ENCODE measurements around the gene APBA2.

Gene APBA2

GRCh38 chr15:29099131-29099880 is 213.5 kb downstream of the APBA2 start:
- H3K4me2 ChIP-seq (ENCODE audit: insufficient read depth, low read length): no peak overlapping the region
- H3K79me2 ChIP-seq (ENCODE audit: insufficient read depth, low read length): no peaks in the 10 kb centered on the region
- no peaks in the 10 kb centered on the region for H3K36me3 ChIP-seq (ENCODE audit: insufficient read depth, low read length)
- no peak for DNase-seq
- H3K9ac ChIP-seq (ENCODE audit: low read depth, low read length): no peak overlapping the region
- no peak overlapping the region for H3K27ac ChIP-seq (ENCODE audit: low read length)
- H2AFZ ChIP-seq (ENCODE audit: low read depth, low read length): no peak overlapping the region
- no peaks in the 10 kb centered on the region for H3K27me3 ChIP-seq (ENCODE audit: insufficient read depth, low read length, poor library complexity)
- no peak overlapping the region for H3K4me3 ChIP-seq (ENCODE audit: low read depth in 1 of 2, low read length in 2 of 2)
- no peaks in the 10 kb centered on the region for H4K20me1 ChIP-seq (ENCODE audit: insufficient read depth, low read length)
- ATAC-seq (ENCODE audit: insufficient read depth, low read depth): no peak
- no peaks in the 10 kb centered on the region for H3K4me1 ChIP-seq (ENCODE audit: insufficient read depth, low read length)
- TF ChIP-seq EZH2 (IDR thresholded peaks at IDR 0.05; ENCODE audit: borderline replicate concordance, low read depth, low read length, severe bottlenecking): no peak
- TF ChIP-seq, protein P1, sequence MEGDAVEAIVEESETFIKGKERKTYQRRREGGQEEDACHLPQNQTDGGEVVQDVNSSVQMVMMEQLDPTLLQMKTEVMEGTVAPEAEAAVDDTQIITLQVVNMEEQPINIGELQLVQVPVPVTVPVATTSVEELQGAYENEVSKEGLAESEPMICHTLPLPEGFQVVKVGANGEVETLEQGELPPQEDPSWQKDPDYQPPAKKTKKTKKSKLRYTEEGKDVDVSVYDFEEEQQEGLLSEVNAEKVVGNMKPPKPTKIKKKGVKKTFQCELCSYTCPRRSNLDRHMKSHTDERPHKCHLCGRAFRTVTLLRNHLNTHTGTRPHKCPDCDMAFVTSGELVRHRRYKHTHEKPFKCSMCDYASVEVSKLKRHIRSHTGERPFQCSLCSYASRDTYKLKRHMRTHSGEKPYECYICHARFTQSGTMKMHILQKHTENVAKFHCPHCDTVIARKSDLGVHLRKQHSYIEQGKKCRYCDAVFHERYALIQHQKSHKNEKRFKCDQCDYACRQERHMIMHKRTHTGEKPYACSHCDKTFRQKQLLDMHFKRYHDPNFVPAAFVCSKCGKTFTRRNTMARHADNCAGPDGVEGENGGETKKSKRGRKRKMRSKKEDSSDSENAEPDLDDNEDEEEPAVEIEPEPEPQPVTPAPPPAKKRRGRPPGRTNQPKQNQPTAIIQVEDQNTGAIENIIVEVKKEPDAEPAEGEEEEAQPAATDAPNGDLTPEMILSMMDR (IDR thresholded peaks at IDR 0.05; ENCODE audit: borderline replicate concordance, extremely low read depth, low read length, poor library complexity, severe bottlenecking): no peak
- no peaks in the 10 kb centered on the region for H3K9me3 ChIP-seq (ENCODE audit: insufficient read depth, low read length, severe bottlenecking)

GRCh38 chr15:29100486-29101000 is 214.8 kb downstream of the APBA2 start:
- DNase-seq (no peak), ATAC-seq (ENCODE audit: insufficient read depth, low read depth) (no peak)
- H3K4me2 ChIP-seq (ENCODE audit: insufficient read depth, low read length): no peak overlapping the region
- no peaks in the 10 kb centered on the region for H3K4me1 ChIP-seq (ENCODE audit: insufficient read depth, low read length)
- no peak overlapping the region for H3K4me3 ChIP-seq (ENCODE audit: low read depth in 1 of 2, low read length in 2 of 2)
- no peak overlapping the region for H3K27ac ChIP-seq (ENCODE audit: low read length)
- no peaks in the 10 kb centered on the region for H4K20me1 ChIP-seq (ENCODE audit: insufficient read depth, low read length)
- no peaks in the 10 kb centered on the region for H3K9me3 ChIP-seq (ENCODE audit: insufficient read depth, low read length, severe bottlenecking)
- H3K9ac ChIP-seq (ENCODE audit: low read depth, low read length): no peak overlapping the region
- TF ChIP-seq EZH2 (IDR thresholded peaks at IDR 0.05; ENCODE audit: borderline replicate concordance, low read depth, low read length, severe bottlenecking): no peak
- TF ChIP-seq, protein P1 (IDR thresholded peaks at IDR 0.05; ENCODE audit: borderline replicate concordance, extremely low read depth, low read length, poor library complexity, severe bottlenecking): no peak
- H3K27me3 ChIP-seq (ENCODE audit: insufficient read depth, low read length, poor library complexity): no peaks in the 10 kb centered on the region
- H3K79me2 ChIP-seq (ENCODE audit: insufficient read depth, low read length): no peaks in the 10 kb centered on the region
- H3K36me3 ChIP-seq (ENCODE audit: insufficient read depth, low read length): no peaks in the 10 kb centered on the region
- H2AFZ ChIP-seq (ENCODE audit: low read depth, low read length): no peak overlapping the region

GRCh38 chr15:29101491-29101890 is 215.7 kb downstream of the APBA2 start:
- DNase-seq (no peak), ATAC-seq (ENCODE audit: insufficient read depth, low read depth) (no peak)
- Histone ChIP-seq H3K27ac (ENCODE audit: low read length) (no peak overlapping the region), H3K4me1 (ENCODE audit: insufficient read depth, low read length) (no peaks in the 10 kb centered on the region), H3K36me3 (ENCODE audit: insufficient read depth, low read length) (no peaks in the 10 kb centered on the region), H3K9ac (ENCODE audit: low read depth, low read length) (no peak overlapping the region), H3K27me3 (ENCODE audit: insufficient read depth, low read length, poor library complexity) (no peaks in the 10 kb centered on the region), H2AFZ (ENCODE audit: low read depth, low read length) (no peak overlapping the region), H4K20me1 (ENCODE audit: insufficient read depth, low read length) (no peaks in the 10 kb centered on the region), H3K4me2 (ENCODE audit: insufficient read depth, low read length) (no peak overlapping the region), H3K4me3 (ENCODE audit: low read depth in 1 of 2, low read length in 2 of 2) (no peak overlapping the region), H3K79me2 (ENCODE audit: insufficient read depth, low read length) (no peaks in the 10 kb centered on the region), H3K9me3 (ENCODE audit: insufficient read depth, low read length, severe bottlenecking) (no peaks in the 10 kb centered on the region)
- TF ChIP-seq, protein P1 (IDR thresholded peaks at IDR 0.05; ENCODE audit: borderline replicate concordance, extremely low read depth, low read length, poor library complexity, severe bottlenecking): no peak
- TF ChIP-seq EZH2 (IDR thresholded peaks at IDR 0.05; ENCODE audit: borderline replicate concordance, low read depth, low read length, severe bottlenecking): no peak

Data from DND-41 (cell line).